OCI-LY3 (cell line): Measurements from ENCODE around the gene ADTRP.

Source experiments
- H2AFZ ChIP-seq: fragments of 200-600, 300-600 bp; shearing (Covaris generic); 2 replicates; pipeline ENCODE4 v1.6.0; 2014; ENCODE audit warnings: antibody characterized with exemption, low read depth, low read length
- H3K27ac ChIP-seq: fragments of 200-600, 300-600 bp; sonication (generic); 2 replicates; pipeline ENCODE4 v1.5.1; 2014; ENCODE audit warnings: mild to moderate bottlenecking, low read length, moderate library complexity, mixed read lengths
- H3K27me3 ChIP-seq: fragments of 200-600, 300-600 bp; sonication (generic); 2 replicates; pipeline ENCODE4 v1.6.1; 2014; ENCODE audit warnings: low read depth, low read length, mixed read lengths
- H3K36me3 ChIP-seq: fragments of 200-600, 300-600 bp; sonication (generic); replicated peaks from 2 replicates; pipeline ENCODE3; 2014; ENCODE audit warnings: low read depth, low read length, mixed read lengths
- H3K4me1 ChIP-seq: fragments of 300-600, 200-600 bp; sonication (generic); 2 replicates; pipeline ENCODE4 v1.6.1; 2014; ENCODE audit warnings: low read length, mixed read lengths
- H3K4me2 ChIP-seq: fragments of 200-600, 300-600 bp; sonication (generic); 2 replicates; pipeline ENCODE4 v1.6.1; 2014; ENCODE audit warnings: low read length, mixed read lengths
- H3K4me3 ChIP-seq: fragments of 300-600, 200-600 bp; sonication (generic); 2 replicates; pipeline ENCODE4 v1.5.1; 2014; ENCODE audit warnings: antibody characterized with exemption, mild to moderate bottlenecking, low read length, moderate library complexity
- H3K79me2 ChIP-seq: fragments of 300-600, 200-600 bp; shearing (Covaris generic); 2 replicates; pipeline ENCODE4 v1.6.1; 2014; ENCODE audit warnings: mild to moderate bottlenecking, low read length, mixed read lengths
- H3K9ac ChIP-seq: fragments of 300-600, 200-600 bp; shearing (Covaris generic); 2 replicates; pipeline ENCODE4 v1.6.0; 2014; ENCODE audit warnings: mild to moderate bottlenecking, low read length, moderate library complexity
- H3K9me3 ChIP-seq: fragments of 200-600, 300-600 bp; shearing (Covaris generic); 2 replicates; pipeline ENCODE4 v1.6.1; 2014; ENCODE audit warnings: low read length, mixed read lengths; ENCODE audit not compliant: insufficient read depth
- H4K20me1 ChIP-seq: fragments of 200-600, 300-600 bp; sonication (generic); 2 replicates; pipeline ENCODE4 v1.6.1; 2016; ENCODE audit warnings: low read length, mixed read lengths; ENCODE audit not compliant: insufficient read depth
- CTCF ChIP-seq: fragments of 200-600, 300-600 bp; sonication (generic); IDR thresholded peaks from 2 replicates; pipeline ENCODE4 v1.5.1; 2014; ENCODE audit warnings: antibody characterized with exemption, low read length, low read depth
- EZH2phosphoT487 ChIP-seq: fragments of 200-600 bp; shearing (Covaris generic); IDR thresholded peaks from 2 replicates; pipeline ENCODE4 v1.6.1; 2018; ENCODE audit warnings: antibody characterized with exemption, mixed run types, low read depth

The ADTRP gene

DNA sequence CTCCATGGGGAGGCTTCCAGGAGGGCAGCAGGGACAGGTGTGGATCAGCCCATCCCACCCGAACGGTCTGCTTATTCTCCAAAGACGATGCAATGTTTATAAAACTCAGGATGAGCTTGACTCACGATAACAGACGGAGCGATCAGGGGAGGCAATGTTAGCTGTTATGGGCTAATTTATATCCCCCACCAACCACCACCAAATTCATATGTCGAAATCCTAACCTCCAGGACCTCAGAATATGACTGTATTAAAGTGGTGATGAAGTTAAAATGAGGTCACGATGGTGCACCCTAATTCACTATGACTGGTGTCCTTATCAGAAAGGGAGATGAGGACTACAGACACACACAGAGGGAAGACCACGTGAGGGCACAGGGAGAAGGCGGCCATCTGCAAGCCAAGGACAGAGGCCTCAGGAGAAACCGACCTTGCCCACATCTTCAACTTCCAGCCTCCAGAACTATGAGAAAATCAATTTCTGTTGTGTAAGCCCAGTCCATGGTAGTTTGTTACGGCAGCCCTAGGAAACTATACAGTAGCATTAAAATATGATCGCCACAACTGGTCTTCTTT, 7.0 kb downstream of the ADTRP start:
- H4K20me1 ChIP-seq = no peaks in the 10 kb centered on the region
- no peaks in the 10 kb centered on the region for H3K27me3 ChIP-seq
- H3K9ac ChIP-seq = no peak overlapping the region
- no peak overlapping the region for H3K4me2 ChIP-seq
- no peaks in the 10 kb centered on the region for H3K36me3 ChIP-seq
- H3K9me3 ChIP-seq = no peaks in the 10 kb centered on the region
- no peak overlapping the region for H2AFZ ChIP-seq
- no peaks in the 10 kb centered on the region for H3K79me2 ChIP-seq
- H3K4me1 ChIP-seq = peaks cover 15% of the 10 kb centered on the region
- no peak overlapping the region for H3K27ac ChIP-seq
- H3K4me3 ChIP-seq = no peak overlapping the region
- TF ChIP-seq EZH2phosphoT487 (no peak), CTCF (no peak)

DNA sequence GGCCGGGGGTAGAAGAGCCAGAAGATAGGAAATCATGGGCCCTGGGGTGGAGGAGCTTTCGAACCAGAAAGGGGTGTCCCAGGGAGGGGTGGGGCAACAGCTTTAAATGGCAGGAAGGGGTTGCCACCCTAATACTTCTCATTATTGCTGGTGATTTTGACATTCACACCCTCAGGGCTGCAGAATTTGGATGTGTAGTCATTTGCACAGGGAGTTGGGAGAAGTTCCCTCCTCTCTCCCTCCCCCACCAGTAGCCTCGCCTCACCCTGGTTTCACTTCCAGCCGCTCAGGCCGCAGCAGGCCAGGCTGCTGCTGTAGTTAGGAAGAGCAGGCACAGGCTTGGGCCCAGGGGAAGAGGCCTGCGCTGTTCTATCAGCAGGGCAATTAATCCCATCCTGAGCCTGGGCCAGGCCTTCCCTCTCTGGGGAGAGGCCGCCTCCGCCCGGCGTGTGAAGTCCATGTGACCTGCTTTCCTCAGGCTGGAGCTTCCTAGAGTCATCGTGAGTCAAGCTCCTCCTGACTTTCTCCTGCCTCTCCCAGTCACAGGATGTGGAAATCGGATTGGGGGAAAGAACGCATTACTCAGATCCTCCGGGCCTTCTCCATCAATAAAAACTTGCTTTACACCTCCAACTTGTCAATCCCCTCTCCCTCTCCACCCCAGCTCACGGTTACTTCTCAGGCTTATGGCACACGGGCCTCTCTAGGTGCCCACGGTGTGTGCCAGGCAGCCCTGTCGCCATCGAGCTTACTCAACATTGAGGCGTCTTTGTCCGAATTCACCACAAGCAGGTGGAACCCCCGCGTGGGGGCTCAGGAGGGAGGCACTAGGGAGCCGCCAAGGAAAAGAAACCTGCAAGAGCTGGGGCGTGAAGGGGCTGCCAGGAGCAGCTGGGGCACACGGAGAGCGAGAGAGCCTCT, 7.8 kb downstream of the ADTRP start:
- no peaks in the 10 kb centered on the region for H3K79me2 ChIP-seq
- H3K9ac ChIP-seq = peak overlapping the region; percentile 21; the same call in 1 of the 2 replicates
- H3K4me3 ChIP-seq = peak overlapping the region; percentile 59
- H4K20me1 ChIP-seq = no peaks in the 10 kb centered on the region
- H3K4me1 ChIP-seq = peaks cover 15% of the 10 kb centered on the region
- no peak overlapping the region for H3K27ac ChIP-seq
- H3K4me2 ChIP-seq = peak overlapping the region; percentile 73
- H3K36me3 ChIP-seq = no peaks in the 10 kb centered on the region
- no peaks in the 10 kb centered on the region for H3K27me3 ChIP-seq
- no peaks in the 10 kb centered on the region for H3K9me3 ChIP-seq
- peak overlapping the region; percentile 73 for H2AFZ ChIP-seq
- TF ChIP-seq EZH2phosphoT487 (no peak), CTCF (no peak)

- Histone ChIP-seq H3K4me2 (peak overlapping the region; percentile 73), H3K4me3 (peak overlapping the region; percentile 59), H3K27ac (no peak overlapping the region), H3K9ac (peak overlapping the region; percentile 21; the same call in 1 of the 2 replicates), H3K36me3 (no peaks in the 10 kb centered on the region), H3K4me1 (peaks cover 15% of the 10 kb centered on the region), H3K27me3 (no peaks in the 10 kb centered on the region), H2AFZ (peak overlapping the region; percentile 73), H3K79me2 (no peaks in the 10 kb centered on the region), H3K9me3 (no peaks in the 10 kb centered on the region), H4K20me1 (no peaks in the 10 kb centered on the region)
- TF ChIP-seq CTCF (no peak), EZH2phosphoT487 (no peak)
Observed at GRCh38 chr6:11769811-11770545, 8.6 kb downstream of the ADTRP start.

- no peak overlapping the region for H3K4me3 ChIP-seq
- H3K9ac ChIP-seq = no peak overlapping the region
- H3K4me2 ChIP-seq = no peak overlapping the region
- H3K4me1 ChIP-seq = peaks cover 15% of the 10 kb centered on the region
- no peak overlapping the region for H3K27ac ChIP-seq
- no peaks in the 10 kb centered on the region for H3K79me2 ChIP-seq
- H3K9me3 ChIP-seq = no peaks in the 10 kb centered on the region
- no peaks in the 10 kb centered on the region for H4K20me1 ChIP-seq
- TF ChIP-seq CTCF (no peak), EZH2phosphoT487 (no peak)
- H3K36me3 ChIP-seq = no peaks in the 10 kb centered on the region
- H2AFZ ChIP-seq = no peak overlapping the region
- no peaks in the 10 kb centered on the region for H3K27me3 ChIP-seq
Observed at GRCh38 chr6:11769244-11769643, 9.4 kb downstream of the ADTRP start.
